Measurements from ENCODE around the gene FGFBP2. TPM values are rescaled to one million over a fixed set of nuclear protein-coding genes. Genes with fewer than 3 reads are reported as not detected.
"Not testable (repeated sequence)": the region's sequence is repeated elsewhere in the genome, so short reads cannot be mapped to it uniquely, and the experiment has no call there.

FGFBP2 gene
- total RNA-seq, 1 donor from 2014 or later: 0.79 TPM

DNA sequence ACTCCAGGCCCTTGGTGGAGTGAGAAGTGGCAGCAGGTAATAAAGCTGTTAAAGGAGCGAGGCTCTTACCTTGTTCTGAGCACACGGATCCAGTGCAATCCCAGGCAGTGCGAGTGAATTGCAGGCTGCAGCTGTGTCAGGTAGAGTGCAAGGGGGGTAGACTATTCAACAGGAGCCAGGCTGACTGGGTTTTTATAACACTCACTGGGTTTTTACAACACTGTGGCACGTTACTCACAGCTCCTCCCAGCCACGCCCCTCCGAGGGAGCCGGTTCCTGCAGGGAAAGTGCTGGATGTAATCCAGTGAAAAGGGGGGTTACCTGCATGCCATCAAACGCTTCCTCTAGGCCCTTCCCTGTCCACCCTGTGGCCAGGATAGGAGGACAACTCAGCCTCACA is 24.8 kb downstream of the FGFBP2 start:
- ATAC-seq (no peak), DNase-seq (no peak)
- intact Hi-C loops (cut with micrococcal nuclease): no loop called here

DNA sequence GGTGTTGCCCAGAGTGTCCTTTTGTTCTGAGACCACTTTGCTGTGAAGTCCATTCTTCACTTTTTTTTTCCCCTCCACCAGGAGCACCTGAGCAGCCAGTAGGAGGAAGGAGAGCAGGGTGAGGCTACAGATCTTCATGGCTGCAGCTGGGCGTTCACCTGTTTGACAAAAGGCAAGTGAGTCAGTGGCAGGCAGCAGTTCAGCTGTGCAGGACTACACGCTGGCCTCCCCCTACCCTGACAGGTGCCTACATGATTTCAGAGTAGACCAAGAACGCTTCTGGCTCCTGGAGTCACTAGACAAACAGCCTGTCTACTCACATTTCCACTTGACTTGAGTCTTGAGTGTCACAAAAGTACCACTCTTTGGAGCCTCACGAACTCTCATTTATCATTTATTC is 26.5 kb downstream of the FGFBP2 start:
- no peak for ATAC-seq
- intact Hi-C loops (cut with micrococcal nuclease): no loop called here
- DNase-seq: no peak

DNA sequence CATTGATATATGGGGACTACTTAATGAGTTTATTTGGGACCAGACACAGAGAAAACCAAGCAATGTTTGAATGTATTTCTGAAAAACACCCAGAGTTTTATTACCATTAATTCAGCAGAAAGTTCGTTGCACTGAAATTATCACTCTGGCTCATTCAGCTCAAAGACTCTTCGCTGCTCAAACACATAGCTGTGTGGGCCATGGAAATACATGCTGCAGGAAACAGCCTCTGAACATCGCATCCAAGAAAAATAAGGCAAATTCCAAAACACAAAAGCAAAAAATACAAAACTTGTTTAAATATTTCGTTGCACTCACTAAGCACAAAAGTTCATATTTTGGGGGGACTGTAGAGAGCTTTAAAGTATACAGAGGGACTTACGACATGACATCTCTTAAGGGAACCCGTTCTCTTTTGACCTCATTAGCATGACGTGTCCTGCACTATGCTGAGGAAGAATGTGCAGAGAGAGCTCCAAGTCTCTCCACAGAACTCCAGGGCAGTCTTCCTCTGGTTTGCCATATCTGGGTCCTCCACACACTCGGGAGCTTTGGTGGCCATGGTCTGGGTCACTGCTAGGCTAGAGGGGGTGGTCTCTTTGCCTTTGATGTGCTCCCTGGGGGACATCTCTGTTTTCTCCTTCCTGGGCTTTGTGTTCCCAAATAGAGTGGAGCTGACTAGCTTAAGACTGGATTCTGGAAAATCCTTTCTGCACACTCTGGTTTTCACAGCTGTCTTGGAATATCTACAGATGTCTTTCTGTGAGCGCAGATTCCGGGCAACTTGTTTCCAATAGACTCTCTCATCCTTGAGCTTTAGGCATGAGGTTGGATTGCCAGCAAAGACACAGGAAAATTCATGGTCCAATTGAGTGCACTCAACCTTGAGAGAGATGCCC is 27.2 kb downstream of the FGFBP2 start:
- ATAC-seq (peak; percentile 27), DNase-seq (no peak)
- intact Hi-C loops (cut with micrococcal nuclease): no loop called here

DNA sequence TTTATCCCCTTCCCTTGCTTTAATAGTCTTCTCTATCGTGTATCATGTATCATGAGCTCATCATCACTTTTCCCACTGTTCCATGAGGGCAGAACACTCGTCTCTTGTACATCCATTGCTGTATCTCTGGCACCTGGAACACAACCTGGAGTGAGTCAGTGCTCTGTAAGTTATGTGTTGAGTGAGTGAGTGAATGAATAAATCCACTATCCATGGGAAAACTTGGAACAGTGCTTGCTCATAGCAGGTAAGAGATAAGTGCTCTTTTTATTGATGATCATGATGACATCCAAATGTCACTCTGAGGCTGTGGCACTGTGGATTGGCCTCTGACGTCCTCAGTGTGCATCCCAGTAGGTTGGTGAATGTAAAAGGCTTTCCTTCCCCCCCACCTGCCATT is 28.7 kb downstream of the FGFBP2 start:
- DNase-seq: no peak
- ATAC-seq: no peak
- intact Hi-C loops (cut with micrococcal nuclease): no loop called here

DNA sequence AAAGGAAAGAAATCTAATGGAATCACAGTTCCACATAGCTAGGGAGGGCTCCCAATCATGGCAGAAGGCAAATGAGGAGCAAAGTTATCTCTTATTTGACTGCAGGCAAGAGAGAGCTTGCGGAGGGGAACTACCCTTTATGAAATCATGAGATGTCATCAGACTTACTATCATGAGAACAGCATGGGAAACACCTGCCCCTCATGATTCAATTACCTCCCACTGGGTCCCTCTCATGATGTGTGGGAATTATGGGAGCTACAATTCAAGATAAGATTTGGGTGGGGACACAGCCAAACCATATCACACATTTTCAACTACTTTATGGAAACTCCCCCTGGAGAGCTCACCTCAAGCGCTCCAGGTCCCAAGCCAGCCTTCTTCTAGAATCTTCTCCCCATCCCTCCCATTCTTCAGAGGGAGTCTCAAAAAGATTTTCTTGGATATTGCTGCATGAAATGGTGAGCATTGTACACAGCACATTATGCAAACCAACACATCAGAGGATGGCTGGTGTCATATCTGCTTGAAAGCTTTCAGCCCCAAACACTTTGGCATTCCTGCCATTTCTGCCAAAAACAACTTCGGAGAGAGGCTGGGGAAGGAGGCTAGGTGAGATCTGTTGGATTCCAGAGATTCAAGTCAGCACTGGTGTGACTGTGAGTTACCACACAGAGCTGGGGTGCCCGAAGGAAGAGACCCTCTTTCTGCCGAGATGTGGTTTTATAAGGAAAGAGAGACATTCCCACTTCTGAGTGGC is 31.3 kb downstream of the FGFBP2 start:
- intact Hi-C loops (cut with micrococcal nuclease): no loop called here
- ATAC-seq (no peak), DNase-seq (no peak)

DNA sequence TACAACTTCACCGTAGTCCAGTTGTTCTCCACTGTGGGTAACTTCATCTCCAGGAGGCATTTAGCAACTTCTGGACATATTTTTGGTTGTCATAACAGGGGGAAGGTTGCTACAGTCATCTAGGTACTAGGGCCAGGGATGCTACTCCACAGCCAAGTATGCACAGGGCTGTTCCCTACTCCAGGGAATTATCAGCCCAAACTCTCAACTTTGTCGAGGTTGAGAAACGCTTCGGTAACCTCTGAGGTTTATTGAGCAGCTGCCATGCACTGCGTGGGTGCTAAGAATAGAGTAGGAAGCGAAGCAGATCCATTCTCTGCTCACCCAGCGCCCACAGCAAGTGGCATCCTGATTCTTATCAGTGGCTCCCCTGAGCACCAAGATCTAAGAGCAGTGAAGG is 32.7 kb downstream of the FGFBP2 start:
- intact Hi-C loops (cut with micrococcal nuclease): no loop called here
- ATAC-seq (no peak), DNase-seq (no peak)

DNA sequence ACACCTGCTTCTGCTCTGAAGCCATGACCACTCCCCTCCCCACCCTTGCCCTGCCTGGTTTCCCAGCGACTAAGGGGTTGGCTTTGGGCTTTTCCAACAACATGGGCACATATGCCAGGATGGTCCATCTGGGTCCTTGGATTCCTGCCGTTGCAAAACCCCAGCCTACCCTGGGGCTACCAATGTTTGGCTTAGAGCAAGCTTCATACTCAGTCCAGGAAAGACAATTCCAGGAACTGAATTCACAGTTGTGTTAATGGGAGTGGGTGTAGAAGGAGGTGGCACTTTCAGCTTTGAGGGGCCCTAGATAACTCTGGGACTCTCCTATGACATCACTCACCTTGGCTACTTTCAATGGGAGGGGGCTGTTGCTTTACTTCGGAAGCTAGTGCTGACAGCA is 33.4 kb downstream of the FGFBP2 start:
- ATAC-seq: no peak
- intact Hi-C loops (cut with micrococcal nuclease): no loop called here
- DNase-seq: no peak

DNA sequence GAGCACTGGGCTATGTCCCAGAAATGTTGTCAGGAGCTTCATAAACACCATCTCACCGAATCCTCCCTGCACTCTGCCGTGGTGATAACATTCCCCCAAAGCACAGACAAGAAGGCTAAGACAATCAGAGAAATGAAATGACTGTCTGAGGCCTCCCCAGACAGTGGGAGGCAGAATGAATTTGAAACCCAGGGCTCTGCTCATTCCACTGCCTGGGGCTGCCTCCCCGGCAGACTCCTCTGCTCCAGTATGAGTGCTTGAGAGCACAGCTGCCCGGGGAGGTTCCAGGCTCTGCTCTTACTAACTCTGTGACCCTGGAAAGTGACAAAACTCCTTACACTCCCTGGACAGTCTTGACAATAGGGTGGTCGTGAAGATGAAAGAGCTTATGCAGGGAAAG is 34.1 kb downstream of the FGFBP2 start:
- intact Hi-C loops (cut with micrococcal nuclease): no loop called here
- DNase-seq: no peak
- no peak for ATAC-seq

DNA sequence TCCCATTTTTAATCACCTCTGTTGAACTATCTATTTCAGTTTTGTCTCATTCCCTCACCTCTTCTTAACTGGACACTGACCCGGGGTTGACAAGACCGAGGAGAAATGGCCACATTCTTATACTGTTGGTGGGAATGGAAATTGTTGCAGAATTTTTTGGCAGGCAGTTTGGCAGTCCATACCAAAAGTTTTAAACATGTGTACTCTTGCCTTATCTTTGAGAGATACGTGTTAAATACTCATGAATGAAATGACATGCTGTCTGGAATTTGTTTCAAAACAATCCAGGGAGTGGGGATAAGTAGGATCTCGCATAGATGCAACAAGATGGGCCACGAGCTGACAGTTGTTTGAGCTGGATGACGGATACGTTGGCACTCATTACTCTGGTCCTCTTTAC is 36.5 kb downstream of the FGFBP2 start:
- ATAC-seq (no peak), DNase-seq (no peak)
- intact Hi-C loops (cut with micrococcal nuclease): no loop called here

DNA sequence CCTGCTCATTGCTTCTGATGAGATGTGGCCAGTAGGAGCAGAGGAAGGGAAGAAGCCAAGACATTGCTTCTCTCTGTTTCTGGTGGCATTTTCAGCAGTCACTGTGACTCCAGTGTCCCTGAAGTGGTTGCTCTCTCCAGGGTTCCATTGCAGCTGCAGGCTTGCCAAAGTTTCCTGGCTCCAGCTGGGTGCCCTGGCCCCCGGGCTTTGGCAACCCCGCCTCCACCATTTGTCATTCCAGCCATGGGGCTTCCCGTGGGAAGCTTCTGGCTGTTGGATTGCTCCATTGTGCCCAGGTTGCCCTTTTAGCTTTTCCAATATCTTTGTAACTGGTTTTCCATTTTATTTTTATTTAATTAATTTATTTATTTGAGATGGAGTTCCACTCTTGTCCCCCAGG is 37.1 kb downstream of the FGFBP2 start:
- ATAC-seq (no peak), DNase-seq (no peak)
- intact Hi-C loops (cut with micrococcal nuclease): no loop called here

DNA sequence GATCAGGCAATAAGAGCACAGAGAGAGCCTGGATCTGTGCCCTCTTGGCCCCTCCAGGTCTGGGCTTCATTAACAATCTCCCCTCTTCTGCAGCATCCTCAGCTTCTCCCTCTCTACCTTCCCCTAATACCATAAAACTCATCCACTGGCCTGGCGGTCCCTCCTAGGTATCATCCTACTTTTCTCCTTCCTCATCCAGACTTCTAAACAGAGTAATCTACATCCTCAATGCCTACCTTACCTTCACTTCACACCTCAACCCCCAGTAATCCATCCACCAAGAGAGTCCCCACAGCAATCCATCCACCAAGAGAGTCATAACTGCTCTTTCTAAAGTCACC is 41.4 kb downstream of the FGFBP2 start:
- intact Hi-C loops (cut with micrococcal nuclease): no loop called here
- DNase-seq (no peak), ATAC-seq (no peak)

DNA sequence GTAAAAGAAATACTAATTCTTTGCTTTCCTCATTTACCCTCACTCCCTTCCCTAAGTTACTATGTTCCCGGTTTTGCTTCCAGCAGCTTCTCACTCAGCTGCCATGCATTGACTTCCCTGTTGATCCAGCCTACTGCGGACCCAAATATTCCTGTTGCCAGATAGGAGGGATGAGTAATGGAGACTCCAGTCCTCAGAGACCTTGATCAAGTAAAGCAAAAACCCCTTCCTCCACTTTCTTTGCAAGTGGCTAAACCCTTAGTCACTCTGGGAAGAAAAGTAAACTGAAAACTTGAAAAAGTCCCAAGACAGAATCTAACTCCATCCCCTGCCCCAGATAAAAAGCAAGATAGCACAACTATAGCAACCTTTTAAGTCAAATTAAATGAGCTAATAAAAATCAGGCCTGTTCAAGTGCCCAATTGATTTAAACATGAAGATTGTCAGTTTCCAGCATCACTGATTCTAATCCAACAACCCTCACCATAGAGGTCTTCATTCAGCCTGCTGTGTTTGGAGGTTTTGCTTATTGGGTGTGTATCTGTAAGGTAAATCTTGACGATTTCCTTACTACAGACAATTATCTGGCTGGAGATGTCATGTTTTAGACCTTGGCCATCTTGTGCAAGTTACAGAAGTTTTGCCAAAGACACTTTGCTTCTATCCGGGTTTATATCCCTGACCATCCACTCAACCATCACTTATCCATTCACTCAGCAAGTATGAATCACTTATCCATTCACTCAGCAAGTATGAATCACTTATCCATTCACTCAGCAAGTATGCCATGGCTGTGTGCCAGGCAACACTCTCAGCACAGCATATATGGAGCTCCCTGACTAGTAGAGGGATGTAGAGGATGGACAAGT is 42.0 kb downstream of the FGFBP2 start:
- intact Hi-C loops (cut with micrococcal nuclease): no loop called here
- DNase-seq (no peak), ATAC-seq (no peak)

DNA sequence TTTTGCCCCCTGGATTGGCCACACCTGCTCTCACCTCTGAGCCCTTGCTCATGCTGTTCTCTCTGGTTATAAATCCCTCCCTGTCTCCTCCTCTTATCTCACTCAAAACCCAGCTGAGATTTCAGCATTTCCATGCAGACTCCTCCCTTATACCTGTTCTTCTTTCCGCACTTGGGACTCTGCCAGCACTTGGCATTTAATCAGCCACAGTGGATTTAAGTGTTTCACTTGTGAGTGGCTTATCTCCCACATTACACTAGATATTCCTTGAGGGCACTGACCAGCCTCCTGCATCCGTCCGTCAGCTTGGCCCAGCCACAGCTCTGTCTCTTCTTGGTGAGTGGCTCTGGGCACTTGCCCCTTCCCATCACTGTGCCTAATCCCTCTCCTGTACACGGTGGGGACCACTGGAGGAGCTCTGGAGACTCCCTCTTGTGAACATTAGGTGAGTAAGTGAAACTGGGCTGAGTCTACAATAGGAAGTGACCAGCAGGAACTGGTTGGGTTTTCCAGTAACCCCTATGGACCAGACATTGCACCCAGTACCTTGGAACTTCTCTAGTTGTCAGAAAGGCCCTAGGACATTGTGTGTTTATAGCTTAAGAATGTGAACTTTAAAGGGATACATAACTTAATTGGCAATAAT is 44.4 kb downstream of the FGFBP2 start:
- no peak for DNase-seq
- intact Hi-C loops (cut with micrococcal nuclease): no loop called here
- ATAC-seq: no peak

DNA sequence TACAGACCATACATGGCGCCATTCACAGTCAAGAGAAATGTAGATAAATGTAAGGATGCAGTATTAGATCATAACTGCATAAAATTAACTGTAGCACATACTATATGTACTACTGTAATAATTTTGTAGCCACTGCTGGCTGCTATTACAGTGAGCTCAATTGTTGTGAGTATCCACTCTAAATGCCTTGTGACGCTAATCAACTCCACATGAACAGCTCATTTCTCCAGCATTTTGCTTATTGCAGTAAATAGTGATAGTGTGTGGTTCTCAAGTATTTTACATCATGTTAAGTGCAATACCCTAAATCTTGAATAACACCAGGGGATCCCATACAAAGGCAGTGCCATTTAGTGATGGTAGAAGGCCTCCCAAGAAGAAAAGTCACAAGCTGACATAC is 45.7 kb downstream of the FGFBP2 start:
- no peak for ATAC-seq

DNA sequence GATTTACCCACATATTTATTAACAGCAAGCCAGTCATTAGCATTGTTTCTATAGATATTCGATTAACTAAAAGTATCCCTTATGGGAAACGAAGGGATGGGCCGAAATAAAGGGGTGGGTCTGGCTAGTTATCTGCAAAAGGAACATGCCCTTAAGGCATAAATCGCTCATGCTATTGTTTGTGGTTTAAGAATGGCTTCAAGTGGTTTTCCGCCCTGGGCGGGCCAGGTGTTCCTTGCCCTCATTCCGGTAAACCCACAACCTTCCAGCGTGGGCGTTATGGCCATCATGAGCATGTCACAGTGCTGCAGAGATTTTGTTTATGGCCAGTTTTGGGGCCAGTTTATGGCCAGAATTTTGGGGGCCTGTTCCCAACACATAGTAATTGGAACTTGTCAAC is 46.6 kb downstream of the FGFBP2 start:
- ATAC-seq; intact Hi-C loops (cut with micrococcal nuclease); DNase-seq: not testable (repeated sequence)

More for the DNA sequence above, 45.7 kb downstream of the FGFBP2 start:
- intact Hi-C loops (cut with micrococcal nuclease): no loop called here
- no peak for DNase-seq

DNA sequence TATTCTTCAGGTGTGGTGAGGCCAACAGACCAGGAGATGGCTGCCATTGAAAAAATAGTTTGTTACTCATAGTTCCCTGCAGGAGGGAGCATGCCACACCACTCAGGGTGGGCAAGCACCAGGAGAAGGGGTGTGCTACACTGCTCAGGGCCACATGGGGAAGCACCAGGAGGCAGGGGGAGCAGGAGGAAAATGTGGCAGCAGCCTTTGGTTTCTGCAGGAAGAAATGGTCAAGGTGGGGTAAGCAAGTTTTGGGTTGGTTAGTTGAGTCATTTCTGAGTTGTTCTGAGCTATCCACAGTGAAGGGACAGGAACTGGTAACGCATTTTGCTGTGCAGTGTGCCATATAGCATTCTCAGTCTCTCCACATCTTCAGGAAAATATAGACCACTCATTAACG is 48.2 kb downstream of the FGFBP2 start:
- no peak for ATAC-seq
- intact Hi-C loops (cut with micrococcal nuclease): no loop called here
- no peak for DNase-seq

DNA sequence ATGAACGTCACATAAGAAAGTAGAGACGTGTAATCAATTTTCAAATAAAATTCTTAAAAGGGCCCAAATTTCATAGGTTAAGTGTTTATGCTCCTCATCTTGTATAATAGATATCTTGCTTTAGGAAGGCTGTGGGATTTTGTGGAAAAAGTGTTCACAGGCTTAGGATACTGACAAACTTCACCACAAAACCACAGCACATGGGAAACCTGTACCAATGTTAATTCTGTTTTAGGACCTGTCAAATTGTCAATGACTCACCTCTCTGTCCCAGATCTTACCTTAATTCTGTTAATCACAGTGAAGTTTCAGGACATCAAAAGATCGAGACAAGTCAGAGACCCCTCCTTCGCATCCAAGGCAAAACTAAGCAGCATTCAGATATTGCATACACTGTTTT is 48.7 kb downstream of the FGFBP2 start:
- no peak for ATAC-seq
- no peak for DNase-seq
- intact Hi-C loops (cut with micrococcal nuclease): no loop called here

DNA sequence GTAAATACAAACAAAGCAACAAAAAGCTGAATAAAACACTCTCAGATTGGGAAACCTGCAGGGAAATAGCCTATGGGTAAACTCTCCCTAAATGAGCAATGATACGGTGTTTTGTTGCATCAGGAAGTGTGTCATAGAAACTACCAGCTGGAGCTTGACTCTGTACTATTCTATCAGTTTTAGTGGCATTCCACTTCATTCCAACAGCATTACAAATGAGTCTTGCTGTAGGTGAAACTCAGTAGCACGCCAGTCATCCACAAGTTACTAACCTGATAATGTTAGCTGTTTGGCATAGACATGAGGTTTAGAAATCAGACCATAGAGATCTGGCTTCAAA is 49.4 kb downstream of the FGFBP2 start:
- DNase-seq: no peak
- intact Hi-C loops (cut with micrococcal nuclease): no loop called here

DNA sequence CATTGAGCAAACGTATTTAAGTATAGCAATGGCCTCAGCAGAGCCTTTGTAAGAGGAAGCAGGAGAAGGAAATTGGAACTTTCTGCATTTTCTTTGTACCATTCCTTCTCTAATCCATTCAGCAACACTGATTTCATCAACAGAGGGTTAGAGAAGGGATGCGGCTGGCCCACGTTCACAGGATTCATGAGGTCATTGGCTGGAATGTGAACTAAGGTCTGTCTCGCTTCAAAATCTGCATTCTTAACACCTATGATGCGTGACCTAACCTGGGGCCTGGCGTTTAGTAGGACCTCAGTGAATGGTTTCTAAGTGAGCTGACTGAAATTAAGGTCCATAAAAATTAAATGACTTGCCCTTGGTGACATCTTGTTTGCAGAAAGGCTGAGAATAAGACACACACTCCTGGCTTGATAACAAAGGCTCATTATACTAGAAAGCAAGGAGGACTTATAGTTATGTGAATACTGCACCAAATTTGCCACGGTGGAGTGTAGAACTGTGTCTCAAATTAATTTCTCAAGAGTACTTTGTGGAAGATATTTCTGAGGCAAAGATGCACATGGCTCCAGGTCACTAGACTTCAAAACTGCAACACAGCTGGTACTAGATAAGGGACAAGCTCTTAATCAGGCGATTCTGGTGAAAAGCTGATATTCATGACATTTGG is 49.9 kb downstream of the FGFBP2 start:
- intact Hi-C loops (cut with micrococcal nuclease): no loop called here
- DNase-seq (no peak), ATAC-seq (no peak)

More for the DNA sequence above, 49.4 kb downstream of the FGFBP2 start:
- ATAC-seq: no peak

All from left ventricle myocardium superior (tissue), 1 donor.